GM19397 (cell line): Measurements from ENCODE around the gene PAPPA2.

Source experiments
- ATAC-seq: cut with Tn5 transposase; IDR thresholded peaks from one replicate; pipeline ENCODE4 v1.9.1; 2021; ENCODE audit warnings: mild to moderate bottlenecking, moderate library complexity; ENCODE audit not compliant: unreplicated experiment

Gene PAPPA2

GRCh38 chr1:176796583-176796982 lies 333.6 kb downstream of the PAPPA2 start:
- no peak for ATAC-seq

- no peak for ATAC-seq
These were observed 336.4 kb downstream of the PAPPA2 start for GRCh38 chr1:176799327-176799726.

- no peak for ATAC-seq
These were observed 338.1 kb downstream of the PAPPA2 start for GRCh38 chr1:176800978-176801513.

- ATAC-seq, result no peak
These were observed 338.6 kb downstream of the PAPPA2 start for GRCh38 chr1:176801514-176802020.

GRCh38 chr1:176802316-176802715 lies 339.3 kb downstream of the PAPPA2 start:
- no peak for ATAC-seq

- ATAC-seq, result no peak
These were observed 340.1 kb downstream of the PAPPA2 start for GRCh38 chr1:176803042-176803441.

GRCh38 chr1:176803596-176803995 lies 340.6 kb downstream of the PAPPA2 start:
- no peak for ATAC-seq

GRCh38 chr1:176809292-176809691 lies 346.3 kb downstream of the PAPPA2 start:
- ATAC-seq, result no peak

GRCh38 chr1:176811511-176812288 lies 348.7 kb downstream of the PAPPA2 start:
- ATAC-seq, result no peak

GRCh38 chr1:176815621-176816020 lies 352.6 kb downstream of the PAPPA2 start:
- ATAC-seq, result no peak

GRCh38 chr1:176816232-176816631 lies 353.3 kb downstream of the PAPPA2 start:
- no peak for ATAC-seq

GRCh38 chr1:176820391-176821031 lies 357.5 kb downstream of the PAPPA2 start:
- no peak for ATAC-seq

- ATAC-seq, result no peak
These were observed 363.3 kb downstream of the PAPPA2 start for GRCh38 chr1:176826265-176826664.

GRCh38 chr1:176829261-176829660 lies 366.3 kb downstream of the PAPPA2 start:
- no peak for ATAC-seq

GRCh38 chr1:176831150-176831549 lies 368.2 kb downstream of the PAPPA2 start:
- ATAC-seq, result no peak

GRCh38 chr1:176837708-176838107 lies 374.7 kb downstream of the PAPPA2 start:
- ATAC-seq, result no peak

GRCh38 chr1:176838276-176838995 lies 375.5 kb downstream of the PAPPA2 start:
- ATAC-seq, result no peak

GRCh38 chr1:176839216-176839615 lies 376.2 kb downstream of the PAPPA2 start:
- no peak for ATAC-seq

- no peak for ATAC-seq
These were observed 378.3 kb downstream of the PAPPA2 start for GRCh38 chr1:176841238-176841637.

GRCh38 chr1:176843352-176844297 lies 380.6 kb downstream of the PAPPA2 start:
- no peak for ATAC-seq
